HG02588 (cell line): ENCODE results near the gene CAV2.

Source experiments
- ATAC-seq: cut with Tn5 transposase; IDR thresholded peaks from one replicate; pipeline ENCODE4 v1.9.1; 2021; ENCODE audit warnings: mild to moderate bottlenecking, moderate library complexity; ENCODE audit not compliant: unreplicated experiment

CAV2 gene

GRCh38 chr7:116545411-116545993, 46.0 kb downstream of the CAV2 start:
- ATAC-seq = no peak

GRCh38 chr7:116546054-116546453, 46.5 kb downstream of the CAV2 start:
- ATAC-seq = no peak

GRCh38 chr7:116546916-116547315, 47.4 kb downstream of the CAV2 start:
- no peak for ATAC-seq

GRCh38 chr7:116547347-116547746, 47.8 kb downstream of the CAV2 start:
- no peak for ATAC-seq

GRCh38 chr7:116548506-116548905, 49.0 kb downstream of the CAV2 start:
- ATAC-seq = peak; percentile 96

GRCh38 chr7:116549370-116549769, 49.8 kb downstream of the CAV2 start:
- ATAC-seq = no peak

GRCh38 chr7:116551692-116552091, 52.2 kb downstream of the CAV2 start:
- no peak for ATAC-seq

- no peak for ATAC-seq
Measured at GRCh38 chr7:116552602-116553001, 53.1 kb downstream of the CAV2 start.

- no peak for ATAC-seq
Measured at GRCh38 chr7:116553168-116553964, 53.8 kb downstream of the CAV2 start.

GRCh38 chr7:116554436-116554835, 54.9 kb downstream of the CAV2 start:
- ATAC-seq = no peak

GRCh38 chr7:116554911-116555310, 55.4 kb downstream of the CAV2 start:
- ATAC-seq = no peak

GRCh38 chr7:116557066-116557585, 57.6 kb downstream of the CAV2 start:
- ATAC-seq = no peak

GRCh38 chr7:116557901-116558300, 58.4 kb downstream of the CAV2 start:
- no peak for ATAC-seq
